Loucy (cell line): ENCODE results near the gene IFI27L2.

Experiments used
- H2AFZ ChIP-seq: fragments of 200-600 bp; sonication (generic); 2 replicates; pipeline ENCODE4 v1.6.0; 2016; ENCODE audit warnings: antibody characterized with exemption, mild to moderate bottlenecking, low read length, moderate library complexity
- H3F3A ChIP-seq: fragments of 200-600 bp; 2 replicates; pipeline ENCODE4 v1.6.0; 2016; ENCODE audit warnings: antibody characterized with exemption, low read depth, mild to moderate bottlenecking
- H3K27me3 ChIP-seq: fragments of 200-600 bp; sonication (generic); 2 replicates; pipeline ENCODE4 v1.6.1; 2014; ENCODE audit warnings: low read length, mild to moderate bottlenecking; ENCODE audit not compliant: insufficient read depth, poor library complexity, severe bottlenecking
- H3K36me3 ChIP-seq: fragments of 200-600 bp; sonication (generic); 2 replicates; pipeline ENCODE4 v1.6.1; 2016; ENCODE audit warnings: low read length; ENCODE audit not compliant: insufficient read depth
- H3K4me1 ChIP-seq: fragments of 200-600 bp; sonication (generic); 2 replicates; pipeline ENCODE4 v1.5.1; 2014; ENCODE audit warnings: low read length, mild to moderate bottlenecking; ENCODE audit not compliant: insufficient read depth, poor library complexity, severe bottlenecking
- H3K4me2 ChIP-seq: fragments of 200-600 bp; sonication (generic); 2 replicates; pipeline ENCODE4 v1.6.0; 2014; ENCODE audit warnings: antibody characterized with exemption, low read length, low read depth, mild to moderate bottlenecking; ENCODE audit not compliant: poor library complexity, severe bottlenecking
- H3K4me3 ChIP-seq: fragments of 200-600 bp; sonication (generic); 2 replicates; pipeline ENCODE4 v1.5.1; 2014; ENCODE audit warnings: low read length, mild to moderate bottlenecking, mixed read lengths; ENCODE audit not compliant: poor library complexity, severe bottlenecking
- H3K79me2 ChIP-seq: fragments of 200-600 bp; sonication (generic); 2 replicates; pipeline ENCODE4 v1.6.1; 2014; ENCODE audit warnings: low read length; ENCODE audit not compliant: insufficient read depth
- H3K9ac ChIP-seq: fragments of 200-600 bp; sonication (generic); 2 replicates; pipeline ENCODE4 v1.6.0; 2014; ENCODE audit warnings: mild to moderate bottlenecking, low read depth, low read length, moderate library complexity; ENCODE audit not compliant: poor library complexity, severe bottlenecking
- H3K9me2 ChIP-seq: fragments of 200-600 bp; sonication (generic); replicated peaks from 2 replicates; pipeline ENCODE4 v1.6.1; 2016; ENCODE audit warnings: low read depth, low read length, mixed read lengths
- H3K9me3 ChIP-seq: fragments of 200-600 bp; sonication (generic); 2 replicates; pipeline ENCODE4 v1.6.1; 2014; ENCODE audit warnings: mild to moderate bottlenecking, antibody characterized with exemption, low read length, low read depth; ENCODE audit not compliant: insufficient read depth
- H4K20me1 ChIP-seq: fragments of 200-600 bp; sonication (generic); 2 replicates; pipeline ENCODE4 v1.6.0; 2014; ENCODE audit warnings: antibody characterized with exemption, low read length, mild to moderate bottlenecking; ENCODE audit not compliant: insufficient read depth, poor library complexity, severe bottlenecking
- CTCF ChIP-seq: fragments of 200-600 bp; sonication (generic); conservative IDR thresholded peaks from 2 replicates; pipeline ENCODE4 v1.5.1; 2014; ENCODE audit warnings: mild to moderate bottlenecking, antibody characterized with exemption, low read length
- EZH2phosphoT487 ChIP-seq: fragments of 200-600 bp; IDR thresholded peaks from 2 replicates; pipeline ENCODE4 v1.6.1; 2018; ENCODE audit warnings: antibody characterized with exemption, mild to moderate bottlenecking, moderate library complexity, borderline replicate concordance

Gene IFI27L2

GRCh38 chr14:94119071-94119470 is 10.3 kb downstream of the IFI27L2 start:
- Histone ChIP-seq H3K27me3 (no peaks in the 10 kb centered on the region), H3K9ac (no peak overlapping the region), H3K4me1 (no peaks in the 10 kb centered on the region), H3K4me3 (no peak overlapping the region), H3K9me3 (no peaks in the 10 kb centered on the region), H2AFZ (no peak overlapping the region), H3K4me2 (no peak overlapping the region), H3K36me3 (no peaks in the 10 kb centered on the region), H3K79me2 (no peaks in the 10 kb centered on the region), H4K20me1 (no peaks in the 10 kb centered on the region), H3K9me2 (no peaks in the 10 kb centered on the region), H3F3A (no peaks in the 10 kb centered on the region)
- TF ChIP-seq CTCF (no peak), EZH2phosphoT487 (no peak)

GRCh38 chr14:94117856-94118255 is 11.5 kb downstream of the IFI27L2 start:
- Histone ChIP-seq H3K9me3 (no peaks in the 10 kb centered on the region), H3K4me3 (no peak overlapping the region), H3K9me2 (no peaks in the 10 kb centered on the region), H3K4me1 (no peaks in the 10 kb centered on the region), H3F3A (no peaks in the 10 kb centered on the region), H3K9ac (no peak overlapping the region), H3K79me2 (no peaks in the 10 kb centered on the region), H2AFZ (no peak overlapping the region), H3K27me3 (no peaks in the 10 kb centered on the region), H3K36me3 (no peaks in the 10 kb centered on the region), H4K20me1 (no peaks in the 10 kb centered on the region), H3K4me2 (no peak overlapping the region)
- TF ChIP-seq CTCF (no peak), EZH2phosphoT487 (no peak)

- no peaks in the 10 kb centered on the region for H3K36me3 ChIP-seq
- no peak overlapping the region for H3K9ac ChIP-seq
- no peaks in the 10 kb centered on the region for H3K9me2 ChIP-seq
- no peaks in the 10 kb centered on the region for H3K9me3 ChIP-seq
- no peaks in the 10 kb centered on the region for H3K4me1 ChIP-seq
- no peaks in the 10 kb centered on the region for H3K27me3 ChIP-seq
- H2AFZ ChIP-seq, result no peak overlapping the region
- no peak overlapping the region for H3K4me2 ChIP-seq
- H3K4me3 ChIP-seq, result no peak overlapping the region
- no peaks in the 10 kb centered on the region for H3F3A ChIP-seq
- no peaks in the 10 kb centered on the region for H4K20me1 ChIP-seq
- H3K79me2 ChIP-seq, result no peaks in the 10 kb centered on the region
- TF ChIP-seq CTCF (no peak), EZH2phosphoT487 (no peak)
Measured at GRCh38 chr14:94116701-94117100, 12.7 kb downstream of the IFI27L2 start.
